ENCODE measurements around the gene TGFBR3.
"Not testable (repeated sequence)": the region's sequence is repeated elsewhere in the genome, so short reads cannot be mapped to it uniquely, and the experiment has no call there.

TGFBR3 gene

DNA sequence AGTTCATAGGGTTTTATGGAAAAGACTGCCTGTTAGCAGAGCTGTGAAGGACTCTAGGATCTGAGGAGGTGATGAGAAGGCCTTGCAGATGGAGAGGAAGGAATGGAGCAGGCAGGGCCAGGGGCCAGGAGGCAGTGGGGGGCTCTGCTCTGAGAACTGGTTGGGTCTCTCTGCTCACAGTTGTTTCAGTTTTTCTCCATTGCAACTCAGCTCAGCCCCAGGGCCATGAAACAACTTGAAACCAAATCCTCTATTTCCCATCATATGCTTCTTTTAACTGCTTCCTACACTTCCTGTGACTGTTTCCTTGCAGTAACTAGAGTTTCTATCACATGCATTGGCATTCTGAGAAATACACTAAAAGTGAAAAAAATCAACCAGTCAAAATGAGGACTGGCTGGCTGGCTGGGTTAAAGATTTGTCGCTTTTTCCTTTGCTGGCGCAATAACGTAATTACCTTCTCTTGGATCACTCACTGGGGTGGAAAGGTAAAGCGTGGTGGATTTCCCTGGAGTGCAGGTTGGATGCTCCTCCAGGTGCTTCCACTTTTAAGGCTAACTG lies 213.3 kb downstream of the TGFBR3 start:
- no peak for DNase-seq

DNA sequence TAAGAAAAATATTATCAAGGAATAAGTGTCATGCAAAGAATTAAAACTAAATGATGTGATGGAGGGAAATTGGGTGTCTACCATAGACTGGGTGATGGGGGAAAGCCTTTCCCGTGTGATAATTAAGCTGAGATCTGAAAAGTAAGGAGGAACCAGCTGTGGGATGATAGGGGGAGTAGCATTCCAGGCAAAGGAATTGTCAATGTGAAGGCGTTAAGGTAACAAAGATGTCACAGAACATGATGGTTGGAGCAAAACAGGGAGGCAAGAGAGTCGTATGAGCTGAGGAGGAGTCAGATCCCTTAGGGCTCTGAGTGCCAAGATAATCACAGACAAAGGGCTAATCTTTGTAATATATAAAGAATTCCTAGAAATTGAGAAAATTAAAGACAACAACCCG lies 215.2 kb downstream of the TGFBR3 start:
- DNase-seq, result no peak

GRCh38 chr1:91669584-91670350 lies 216.2 kb downstream of the TGFBR3 start:
- DNase-seq, result no peak

DNA sequence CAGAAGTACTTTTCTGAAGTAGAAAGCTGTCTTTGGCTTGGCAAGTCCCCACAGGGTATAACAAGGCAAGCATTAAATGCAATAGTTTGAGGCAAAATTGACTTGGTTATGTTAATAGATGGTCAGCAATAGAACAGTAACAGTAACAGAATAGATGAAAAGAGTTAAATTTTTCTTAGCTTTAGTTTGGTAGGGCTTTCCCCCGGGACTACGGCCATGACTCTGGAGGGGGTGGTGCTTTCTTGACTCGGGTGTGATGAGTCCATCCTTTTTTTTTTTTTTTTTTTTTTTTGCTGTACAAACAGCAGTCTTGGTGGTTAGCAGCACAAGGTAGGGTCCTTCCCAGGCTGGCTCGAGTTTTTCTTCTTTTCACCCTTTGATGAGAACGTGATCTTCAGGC lies 219.3 kb downstream of the TGFBR3 start:
- DNase-seq, result not testable (repeated sequence)

GRCh38 chr1:91661121-91661520 lies 224.8 kb downstream of the TGFBR3 start:
- DNase-seq, result no peak

GRCh38 chr1:91660708-91661107 lies 225.2 kb downstream of the TGFBR3 start:
- DNase-seq, result no peak

GRCh38 chr1:91655912-91656449 lies 230.0 kb downstream of the TGFBR3 start:
- no peak for DNase-seq

DNA sequence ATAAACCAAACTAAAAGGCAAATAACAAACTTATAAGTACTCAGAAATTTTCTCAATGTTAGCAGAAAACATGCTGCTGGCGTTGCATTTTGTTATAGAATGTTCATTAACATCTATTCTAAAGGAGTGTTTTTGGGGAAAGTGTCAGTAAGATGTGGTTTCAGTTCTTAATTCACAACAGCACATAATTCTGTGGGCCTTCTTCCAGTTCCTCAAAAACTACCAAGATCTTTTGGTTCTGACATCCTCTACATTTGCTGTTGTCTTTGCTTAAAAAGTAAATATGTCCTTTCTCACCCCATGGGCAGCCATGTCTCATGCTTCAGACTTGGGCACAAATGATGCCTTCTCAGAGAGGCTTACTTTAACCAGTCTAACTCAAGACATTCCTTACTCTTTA lies 232.8 kb downstream of the TGFBR3 start:
- no peak for DNase-seq

GRCh38 chr1:91651661-91652071 lies 234.3 kb downstream of the TGFBR3 start:
- DNase-seq, result no peak

- DNase-seq, result no peak
These were observed 234.7 kb downstream of the TGFBR3 start for GRCh38 chr1:91651243-91651642.

- no peak for DNase-seq
These were observed 235.2 kb downstream of the TGFBR3 start for GRCh38 chr1:91650764-91651163.

DNA sequence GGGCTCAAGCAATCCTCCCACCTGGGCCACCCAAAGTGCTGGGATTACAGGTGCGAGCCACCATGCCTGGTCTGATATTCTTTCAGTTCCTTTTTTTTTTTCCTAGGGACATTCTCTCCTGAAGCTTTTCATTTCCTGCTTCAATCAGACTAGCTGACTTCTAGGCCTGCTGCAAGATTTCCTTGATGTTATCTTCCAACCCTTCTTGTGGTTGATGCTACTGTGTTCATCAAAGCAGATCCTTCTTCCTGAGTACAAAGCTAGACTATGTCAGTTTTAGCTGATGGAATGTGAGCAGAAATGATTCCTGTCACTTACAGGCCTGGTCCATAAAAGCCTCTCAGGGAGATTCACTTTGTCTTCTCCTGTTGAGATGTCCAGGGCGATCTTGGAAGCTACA lies 238.9 kb downstream of the TGFBR3 start:
- no peak for DNase-seq

DNA sequence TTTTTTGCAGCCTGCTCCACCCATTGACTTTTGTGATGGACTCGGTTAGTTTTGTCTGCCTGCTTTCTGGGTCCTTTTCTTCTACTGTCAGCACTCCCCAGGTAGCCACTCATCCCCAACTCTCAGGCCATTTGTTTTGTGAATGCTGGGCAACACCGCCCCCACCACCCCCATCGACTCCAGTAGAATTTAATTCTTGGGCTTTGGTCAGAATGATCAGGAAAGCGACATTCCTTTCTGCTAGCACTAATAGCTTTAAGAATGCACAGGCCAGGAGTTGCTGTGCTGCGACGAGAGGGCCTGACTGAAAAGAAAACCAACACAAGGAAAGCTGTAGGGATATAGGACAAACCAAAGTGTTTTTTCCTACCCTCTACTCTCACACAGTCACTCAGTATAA lies 240.9 kb downstream of the TGFBR3 start:
- DNase-seq, result no peak

DNA sequence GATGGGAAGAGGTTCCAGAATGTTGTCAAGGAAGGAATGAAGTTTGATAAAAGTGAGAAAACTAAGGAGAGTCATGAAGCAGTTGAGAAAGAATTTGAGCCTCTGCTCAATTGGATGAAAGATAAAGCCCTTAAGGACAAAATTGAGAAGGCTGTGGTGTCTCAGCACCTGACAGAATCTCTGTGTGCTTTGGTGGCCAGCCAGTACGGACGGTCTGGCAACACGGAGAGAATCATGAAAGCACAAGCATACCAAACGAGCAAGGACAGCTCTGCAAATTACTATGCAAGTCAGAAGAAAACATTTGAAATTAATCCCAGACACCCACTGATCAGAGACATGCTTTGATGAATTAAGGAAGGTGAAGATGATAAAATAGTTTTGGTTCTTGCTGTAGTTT lies 242.5 kb downstream of the TGFBR3 start:
- no peak for DNase-seq

DNA sequence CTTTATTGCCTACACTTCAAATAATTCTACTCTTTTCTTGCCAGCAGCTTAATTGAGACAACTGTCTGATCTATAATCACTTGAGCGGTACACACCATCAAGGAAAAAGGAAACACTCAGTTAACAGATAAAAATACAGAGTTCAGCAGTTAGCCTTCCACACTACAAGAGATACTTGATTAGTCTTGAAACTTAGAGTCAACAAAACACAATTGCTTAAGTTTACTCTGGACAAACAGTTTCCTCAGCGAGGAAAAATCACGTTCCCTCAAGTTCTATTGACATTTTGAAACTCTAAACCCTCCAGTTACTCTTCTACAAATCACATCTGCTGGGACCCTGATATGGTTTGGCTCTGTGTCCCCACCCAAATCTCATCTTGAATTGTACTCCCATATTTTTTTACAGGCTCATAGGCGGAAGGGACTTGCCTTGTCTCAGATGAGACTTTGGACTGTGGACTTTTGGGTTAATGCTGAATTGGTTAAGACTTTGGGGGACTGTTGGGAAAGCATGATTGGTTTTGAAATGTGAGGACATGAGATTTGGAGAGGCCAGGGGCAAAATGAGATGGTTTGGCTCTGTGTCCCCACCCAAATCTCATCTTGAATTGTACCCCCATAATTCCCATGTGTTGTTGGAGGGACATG lies 244.9 kb downstream of the TGFBR3 start:
- DNase-seq, result no peak

GRCh38 chr1:91637539-91637994 lies 248.4 kb downstream of the TGFBR3 start:
- DNase-seq, result no peak

- DNase-seq, result no peak
These were observed 250.2 kb downstream of the TGFBR3 start for GRCh38 chr1:91635763-91636162.

- no peak for DNase-seq
These were observed 252.5 kb downstream of the TGFBR3 start for GRCh38 chr1:91633438-91633837.

GRCh38 chr1:91631718-91632330 lies 254.1 kb downstream of the TGFBR3 start:
- no peak for DNase-seq

DNA sequence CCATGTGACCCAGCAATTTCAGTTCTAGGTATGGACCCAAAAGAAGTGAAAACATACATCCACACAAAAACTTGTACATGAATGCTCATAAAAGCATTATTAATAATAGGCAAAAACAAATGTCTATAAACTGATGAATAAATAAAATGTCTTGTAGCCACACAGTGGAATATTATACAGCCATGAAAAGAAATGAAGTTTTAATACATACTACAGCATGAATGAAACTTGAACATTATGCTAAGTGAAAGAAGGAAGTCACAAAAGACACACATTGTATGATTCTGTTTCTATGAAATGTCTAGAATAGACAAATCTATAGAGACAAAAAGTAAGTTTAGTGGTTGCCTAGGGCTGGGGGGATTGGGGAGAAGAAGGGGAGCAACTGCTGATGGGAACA lies 255.1 kb downstream of the TGFBR3 start:
- no peak for DNase-seq

Data from activated naive CD4-positive, alpha-beta T cell treated with anti-CD3 and anti-CD28 coated beads, Interleukin-2, amount 50 U/mL, for 16 hours (primary cell).